Right atrium auricular region (tissue), 2 donors: ENCODE results near the gene ALG14. TPM values are rescaled to one million over a fixed set of nuclear protein-coding genes. Genes with fewer than 3 reads are reported as not detected.
"Not testable (repeated sequence)": the region's sequence is repeated elsewhere in the genome, so short reads cannot be mapped to it uniquely, and the experiment has no call there.

Experiments used
- DNase-seq: peaks from one replicate; pipeline ENCODE4 v3.0.0-alpha.2; 2019; ENCODE audit warnings: low spot score
- H3K27ac ChIP-seq, 2 donors: fragments of 200-600 bp; sonication (generic); 1 replicate in 1 of 2; 2 replicates in 1 of 2; pipeline ENCODE4 v1.5.1; 2016 to 2019
- H3K27me3 ChIP-seq, 2 donors: fragments of 200-600 bp; sonication (generic); one replicate each; pipeline versions ENCODE4 v1.5.1 to v1.6.0; 2017 to 2019
- H3K36me3 ChIP-seq: fragments of 200-600 bp; sonication (generic); one replicate; pipeline ENCODE4 v1.5.1; 2016
- H3K4me1 ChIP-seq, 2 donors: fragments of 200-600 bp; sonication (generic); one replicate each; pipeline versions ENCODE4 v1.5.1 to v1.6.0; 2017 to 2019
- H3K4me3 ChIP-seq, 2 donors: fragments of 200-600 bp; sonication (generic); 1 replicate in 1 of 2; 2 replicates in 1 of 2; pipeline ENCODE4 v1.5.1; 2017 to 2019; ENCODE audit warnings: mild to moderate bottlenecking in 1 of 2, moderate library complexity in 1 of 2
- H3K9me3 ChIP-seq, 2 donors: fragments of 200-600 bp; sonication (generic); one replicate each; pipeline ENCODE4 v1.5.1; 2019
- total RNA-seq, 2 donors: library from RNA; depleted of rRNA; stranded (reverse); fragments of >200 nt; gene quantifications; one replicate each; pipeline ENCODE4 v1.1.0, GENCODE V29; 2016
- TF ChIP-seq, protein P1 (sequence below), 2 donors: fragments of 200-600 bp; sonication (generic); IDR thresholded peaks; one replicate each; pipeline ENCODE4 v1.5.1; 2019; ENCODE audit warnings: antibody characterized with exemption in 2 of 2

ALG14 gene
- total RNA-seq, 2 donors from 2014 or later: 0.74 to 0.79 TPM

DNA sequence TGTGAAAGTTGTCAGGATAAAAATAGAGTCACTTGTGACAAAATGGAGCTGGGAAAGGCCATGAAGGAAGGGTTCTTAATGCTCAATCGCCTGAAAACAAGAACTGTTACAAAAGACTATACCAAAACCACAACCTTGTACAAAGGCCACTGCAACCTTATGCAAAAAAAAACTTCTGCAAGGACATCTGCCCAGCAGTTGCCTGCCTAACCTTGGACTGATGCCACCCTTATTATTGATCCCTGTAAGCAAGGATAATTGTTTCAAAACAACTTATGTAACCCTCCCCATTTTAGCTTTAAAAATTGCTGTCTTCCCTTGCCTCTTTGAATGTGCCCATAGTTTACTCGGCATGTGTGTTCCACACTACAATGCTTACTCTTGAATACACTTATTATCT is 5.7 kb downstream of the ALG14 start:
- no peaks in the 10 kb centered on the region for H3K9me3 ChIP-seq
- TF ChIP-seq, protein P1, sequence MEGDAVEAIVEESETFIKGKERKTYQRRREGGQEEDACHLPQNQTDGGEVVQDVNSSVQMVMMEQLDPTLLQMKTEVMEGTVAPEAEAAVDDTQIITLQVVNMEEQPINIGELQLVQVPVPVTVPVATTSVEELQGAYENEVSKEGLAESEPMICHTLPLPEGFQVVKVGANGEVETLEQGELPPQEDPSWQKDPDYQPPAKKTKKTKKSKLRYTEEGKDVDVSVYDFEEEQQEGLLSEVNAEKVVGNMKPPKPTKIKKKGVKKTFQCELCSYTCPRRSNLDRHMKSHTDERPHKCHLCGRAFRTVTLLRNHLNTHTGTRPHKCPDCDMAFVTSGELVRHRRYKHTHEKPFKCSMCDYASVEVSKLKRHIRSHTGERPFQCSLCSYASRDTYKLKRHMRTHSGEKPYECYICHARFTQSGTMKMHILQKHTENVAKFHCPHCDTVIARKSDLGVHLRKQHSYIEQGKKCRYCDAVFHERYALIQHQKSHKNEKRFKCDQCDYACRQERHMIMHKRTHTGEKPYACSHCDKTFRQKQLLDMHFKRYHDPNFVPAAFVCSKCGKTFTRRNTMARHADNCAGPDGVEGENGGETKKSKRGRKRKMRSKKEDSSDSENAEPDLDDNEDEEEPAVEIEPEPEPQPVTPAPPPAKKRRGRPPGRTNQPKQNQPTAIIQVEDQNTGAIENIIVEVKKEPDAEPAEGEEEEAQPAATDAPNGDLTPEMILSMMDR (IDR thresholded peaks at IDR 0.05): no peak
- H3K4me1 ChIP-seq: peaks cover 0 to 8% of the 10 kb centered on the region in 2 donors
- H3K4me3 ChIP-seq: no peak overlapping the region
- no peaks in the 10 kb centered on the region for H3K27me3 ChIP-seq
- no peak for DNase-seq
- no peak overlapping the region for H3K27ac ChIP-seq
- H3K36me3 ChIP-seq: no peaks in the 10 kb centered on the region

- Histone ChIP-seq H3K9me3 (no peaks in the 10 kb centered on the region), H3K4me1 (no peaks in the 10 kb centered on the region), H3K36me3 (no peaks in the 10 kb centered on the region), H3K4me3 (no peak overlapping the region), H3K27me3 (no peaks in the 10 kb centered on the region), H3K27ac (no peak overlapping the region)
- DNase-seq: no peak
- TF ChIP-seq, protein P1 (IDR thresholded peaks at IDR 0.05): no peak
Observed at GRCh38 chr1:95061445-95062006, 11.2 kb downstream of the ALG14 start.

DNA sequence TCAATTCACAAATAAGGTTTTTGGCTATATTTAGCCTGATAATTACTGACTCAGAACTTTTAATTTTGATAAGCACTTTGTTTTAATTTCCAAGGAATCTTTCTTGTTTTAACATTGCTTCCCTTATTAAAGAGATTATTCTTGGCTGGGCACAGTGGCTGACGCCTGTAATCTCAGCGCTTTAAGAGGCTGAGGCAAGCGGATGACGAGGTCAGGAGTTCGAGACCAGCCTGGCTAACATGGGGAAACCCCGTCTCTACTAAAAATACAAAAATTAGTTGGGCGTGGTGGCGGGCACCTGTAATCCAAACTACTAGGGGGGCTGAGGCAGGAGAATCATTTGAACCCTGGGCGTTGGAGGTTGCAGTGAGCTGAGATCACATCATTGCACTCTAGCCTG is 13.8 kb downstream of the ALG14 start:
- Histone ChIP-seq H3K27ac (no peak overlapping the region), H3K4me1 (no peaks in the 10 kb centered on the region), H3K4me3 (no peak overlapping the region), H3K36me3 (no peaks in the 10 kb centered on the region), H3K27me3 (no peaks in the 10 kb centered on the region), H3K9me3 (no peaks in the 10 kb centered on the region)
- TF ChIP-seq, protein P1 (IDR thresholded peaks at IDR 0.05): no peak
- DNase-seq: no peak

DNA sequence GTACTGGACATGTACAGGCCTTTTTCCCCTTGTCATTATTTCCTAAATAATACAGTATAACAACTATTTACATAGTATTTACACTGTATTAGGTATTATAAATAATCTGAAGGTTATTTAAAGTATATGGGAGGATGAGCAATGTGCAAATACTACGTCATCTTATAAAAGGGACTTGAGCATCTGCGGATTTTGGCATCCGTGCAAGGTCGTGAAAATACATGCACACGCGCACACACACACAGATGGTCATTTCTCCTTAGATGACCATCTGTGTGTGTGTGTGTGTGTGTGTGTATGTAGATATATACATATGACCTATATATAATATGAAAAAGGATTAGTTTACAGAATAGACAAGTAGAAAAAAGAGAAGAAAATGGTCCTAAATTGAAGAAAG is 15.4 kb downstream of the ALG14 start:
- no peak for DNase-seq
- Histone ChIP-seq H3K4me3 (no peak overlapping the region), H3K27me3 (no peaks in the 10 kb centered on the region), H3K9me3 (no peaks in the 10 kb centered on the region), H3K36me3 (no peaks in the 10 kb centered on the region), H3K4me1 (no peaks in the 10 kb centered on the region), H3K27ac (no peak overlapping the region)
- TF ChIP-seq, protein P1 (IDR thresholded peaks at IDR 0.05): no peak

GRCh38 chr1:95049935-95050334 is 22.8 kb downstream of the ALG14 start:
- H3K36me3 ChIP-seq: no peaks in the 10 kb centered on the region
- H3K4me1 ChIP-seq: no peaks in the 10 kb centered on the region
- no peaks in the 10 kb centered on the region for H3K27me3 ChIP-seq
- H3K9me3 ChIP-seq: no peaks in the 10 kb centered on the region
- TF ChIP-seq, protein P1 (IDR thresholded peaks at IDR 0.05): no peak
- H3K27ac ChIP-seq: no peak overlapping the region
- DNase-seq: no peak
- H3K4me3 ChIP-seq: no peak overlapping the region

DNA sequence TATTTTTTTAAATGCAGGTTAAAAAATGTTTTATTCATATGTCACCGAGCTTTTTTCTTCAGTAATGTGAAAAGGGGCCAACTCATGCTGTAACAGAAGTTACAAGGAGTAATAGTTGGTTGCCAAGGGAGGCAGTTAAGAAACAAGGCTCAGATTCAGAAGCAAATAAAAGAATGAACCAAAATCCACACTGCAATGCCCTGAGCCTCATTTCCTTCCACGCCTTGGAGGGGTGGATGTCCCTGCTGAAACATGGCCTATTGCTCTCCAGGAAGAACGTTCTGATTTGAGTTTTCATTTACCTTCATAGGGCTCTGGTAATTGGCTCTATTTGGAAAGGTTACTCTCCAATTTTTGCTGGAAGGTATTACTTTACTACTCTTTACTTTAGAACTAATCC is 24.4 kb downstream of the ALG14 start:
- Histone ChIP-seq H3K36me3 (no peaks in the 10 kb centered on the region), H3K9me3 (no peaks in the 10 kb centered on the region), H3K27ac (no peak overlapping the region), H3K4me3 (no peak overlapping the region), H3K4me1 (peaks cover 0 to under 1% of the 10 kb centered on the region in 2 donors), H3K27me3 (no peaks in the 10 kb centered on the region)
- TF ChIP-seq, protein P1 (IDR thresholded peaks at IDR 0.05): no peak
- no peak for DNase-seq

DNA sequence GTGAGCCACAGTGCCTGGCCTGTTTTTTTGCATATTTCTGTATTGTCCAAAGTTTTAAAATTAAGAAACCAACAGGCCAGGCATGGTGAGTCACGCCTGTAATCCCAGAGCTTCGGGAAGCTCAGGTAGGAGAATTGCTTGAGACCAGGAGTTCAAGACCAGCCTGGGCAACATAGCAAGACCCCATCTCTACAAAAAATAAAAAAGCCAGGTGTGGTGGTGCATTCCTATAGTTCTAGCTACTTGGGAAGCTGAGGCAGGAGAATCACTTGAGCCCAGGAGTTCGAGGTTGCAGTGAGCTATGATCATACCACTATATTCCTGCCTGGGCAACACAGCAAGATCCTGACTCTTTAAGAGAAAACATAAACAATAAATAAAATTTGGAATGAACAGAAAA is 25.1 kb downstream of the ALG14 start:
- H3K36me3 ChIP-seq, H3K4me1 ChIP-seq, H3K27me3 ChIP-seq, H3K4me3 ChIP-seq, H3K9me3 ChIP-seq, DNase-seq, H3K27ac ChIP-seq: not testable (repeated sequence)
